HUES6 (cell line): ENCODE data around the gene PGLYRP1.

Experiments used
- H3K27ac ChIP-seq: 2 replicates; pipeline ENCODE4 v1.7.0; 2013; ENCODE audit warnings: low read depth, mild to moderate bottlenecking, low read length, inconsistent platforms
- H3K27me3 ChIP-seq: 2 replicates; pipeline ENCODE4 v1.6.1; 2013; ENCODE audit warnings: low read length; ENCODE audit not compliant: control insufficient read depth, insufficient read depth
- H3K36me3 ChIP-seq: 2 replicates; pipeline ENCODE4 v1.6.1; 2013; ENCODE audit warnings: low read length; ENCODE audit not compliant: control insufficient read depth, insufficient read depth
- H3K4me1 ChIP-seq: 2 replicates; pipeline ENCODE4 v1.6.1; 2013; ENCODE audit warnings: low read length; ENCODE audit not compliant: control insufficient read depth, insufficient read depth
- H3K4me3 ChIP-seq: 2 replicates; pipeline ENCODE4 v1.5.1; 2013; ENCODE audit warnings: low read depth, low read length
- H3K9ac ChIP-seq: one replicate; pipeline ENCODE4 v1.6.1; 2013; ENCODE audit warnings: mild to moderate bottlenecking, low read length
- H3K9me3 ChIP-seq: 2 replicates; pipeline ENCODE4 v1.6.1; 2013; ENCODE audit warnings: low read depth, low read length; ENCODE audit not compliant: control insufficient read depth, insufficient read depth

The PGLYRP1 gene

GRCh38 chr19:45999653-46000121 lies 23.2 kb downstream of the PGLYRP1 start:
- Histone ChIP-seq H3K36me3 (peaks cover 10% of the 10 kb centered on the region), H3K4me1 (peaks cover 5% of the 10 kb centered on the region; the same call in 1 of the 2 replicates), H3K9ac (no peak overlapping the region), H3K27ac (no peak overlapping the region), H3K27me3 (peaks cover 3% of the 10 kb centered on the region; the same call in 1 of the 2 replicates), H3K4me3 (peak overlapping the region; percentile 77), H3K9me3 (no peaks in the 10 kb centered on the region)

DNA sequence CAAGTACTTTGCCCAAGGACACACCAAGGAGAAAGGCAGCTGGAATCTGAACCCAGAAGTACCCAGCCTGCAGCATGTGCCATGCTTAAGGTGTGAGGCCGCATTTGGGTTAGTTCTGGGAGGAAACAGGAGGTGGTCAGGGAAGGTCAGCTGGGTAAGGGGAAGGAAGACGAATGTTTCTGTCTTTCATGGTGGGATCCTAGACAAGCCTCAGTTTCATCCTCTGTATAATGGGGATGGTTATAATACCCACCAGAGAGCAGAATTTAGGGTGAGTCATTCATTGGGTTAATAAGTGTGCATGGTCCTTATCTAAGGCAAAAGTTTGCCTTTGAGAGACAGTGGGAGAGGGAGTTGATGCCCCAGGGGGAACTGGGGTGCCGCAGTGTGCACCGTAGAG lies 24.0 kb downstream of the PGLYRP1 start:
- no peaks in the 10 kb centered on the region for H3K9me3 ChIP-seq
- H3K9ac ChIP-seq, result no peak overlapping the region
- H3K4me3 ChIP-seq, result no peak overlapping the region
- peaks cover 10% of the 10 kb centered on the region for H3K36me3 ChIP-seq
- H3K27me3 ChIP-seq, result peaks cover 3% of the 10 kb centered on the region; the same call in 1 of the 2 replicates
- H3K4me1 ChIP-seq, result peaks cover 5% of the 10 kb centered on the region; the same call in 1 of the 2 replicates
- H3K27ac ChIP-seq, result no peak overlapping the region

- Histone ChIP-seq H3K4me3 (no peak overlapping the region), H3K27me3 (peaks cover 3% of the 10 kb centered on the region; the same call in 1 of the 2 replicates), H3K9ac (no peak overlapping the region), H3K9me3 (no peaks in the 10 kb centered on the region), H3K4me1 (peaks cover 5% of the 10 kb centered on the region; the same call in 1 of the 2 replicates), H3K36me3 (peaks cover 4% of the 10 kb centered on the region), H3K27ac (no peak overlapping the region)
These were observed 25.9 kb downstream of the PGLYRP1 start for GRCh38 chr19:45996933-45997332.

GRCh38 chr19:45995715-45996385 lies 27.0 kb downstream of the PGLYRP1 start:
- peaks cover 5% of the 10 kb centered on the region; the same call in 1 of the 2 replicates for H3K4me1 ChIP-seq
- H3K4me3 ChIP-seq, result peak overlapping the region; percentile 97
- peaks cover 4% of the 10 kb centered on the region for H3K36me3 ChIP-seq
- no peaks in the 10 kb centered on the region for H3K9me3 ChIP-seq
- peaks cover 3% of the 10 kb centered on the region; the same call in 1 of the 2 replicates for H3K27me3 ChIP-seq
- H3K27ac ChIP-seq, result no peak overlapping the region
- H3K9ac ChIP-seq, result peak overlapping the region; percentile 77

DNA sequence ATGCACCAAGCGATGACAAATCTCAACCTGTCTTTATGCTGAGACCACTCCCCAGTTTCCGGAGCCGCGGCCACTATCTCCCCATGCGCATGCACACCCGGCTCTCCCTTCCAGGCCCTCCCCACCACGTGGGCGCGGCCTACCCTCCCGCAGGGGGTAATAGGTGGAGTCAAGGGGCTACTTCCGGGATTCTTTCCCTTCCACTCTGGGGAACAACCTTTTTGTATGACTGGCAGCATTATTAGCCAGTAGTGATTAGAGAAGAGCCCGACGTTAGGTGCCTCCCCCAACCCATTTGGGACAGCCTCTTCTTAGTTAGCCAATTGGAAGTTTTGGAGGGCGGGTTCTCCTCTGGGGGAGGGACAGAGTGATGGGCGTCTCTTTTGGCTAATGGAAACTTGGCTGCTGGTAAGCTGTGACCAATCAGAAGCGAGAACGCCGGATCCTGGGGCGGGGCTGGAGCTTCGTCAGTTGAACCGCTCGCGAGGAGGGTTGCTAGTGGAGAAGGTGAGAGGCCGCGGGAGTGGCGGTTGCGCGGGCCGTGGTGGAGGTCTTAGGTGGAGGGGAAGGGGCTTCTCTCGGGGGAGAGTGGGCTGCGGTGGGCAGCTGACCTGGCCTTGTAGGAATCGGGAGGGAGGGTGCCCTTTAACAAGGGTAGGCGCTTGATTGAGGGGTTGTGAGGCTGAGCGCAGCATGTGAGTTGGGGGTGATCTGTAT lies 27.7 kb downstream of the PGLYRP1 start, which contains the start of gene CCDC61:
CCDC61 (plus strand) TSS at position 470 of the 717 bp plus-strand sequence. CDS start 7,552 bp downstream, outside the sequence.
- H3K27me3 ChIP-seq, result no peaks in the 10 kb centered on the region; the same call in 1 of the 2 replicates
- H3K9me3 ChIP-seq, result no peaks in the 10 kb centered on the region
- H3K9ac ChIP-seq, result peak within 1 kb of the TSS; percentile 77
- peaks cover 5% of the 10 kb centered on the region; the same call in 1 of the 2 replicates for H3K4me1 ChIP-seq
- peak within 1 kb of the TSS; percentile 97 for H3K4me3 ChIP-seq
- no peak within 1 kb of the TSS for H3K27ac ChIP-seq
- peaks cover 4% of the 10 kb centered on the region for H3K36me3 ChIP-seq

- H3K9ac ChIP-seq, result no peak overlapping the region
- no peak overlapping the region for H3K27ac ChIP-seq
- H3K27me3 ChIP-seq, result no peaks in the 10 kb centered on the region; the same call in 1 of the 2 replicates
These were observed 28.3 kb downstream of the PGLYRP1 start for GRCh38 chr19:45994456-45994997.

DNA sequence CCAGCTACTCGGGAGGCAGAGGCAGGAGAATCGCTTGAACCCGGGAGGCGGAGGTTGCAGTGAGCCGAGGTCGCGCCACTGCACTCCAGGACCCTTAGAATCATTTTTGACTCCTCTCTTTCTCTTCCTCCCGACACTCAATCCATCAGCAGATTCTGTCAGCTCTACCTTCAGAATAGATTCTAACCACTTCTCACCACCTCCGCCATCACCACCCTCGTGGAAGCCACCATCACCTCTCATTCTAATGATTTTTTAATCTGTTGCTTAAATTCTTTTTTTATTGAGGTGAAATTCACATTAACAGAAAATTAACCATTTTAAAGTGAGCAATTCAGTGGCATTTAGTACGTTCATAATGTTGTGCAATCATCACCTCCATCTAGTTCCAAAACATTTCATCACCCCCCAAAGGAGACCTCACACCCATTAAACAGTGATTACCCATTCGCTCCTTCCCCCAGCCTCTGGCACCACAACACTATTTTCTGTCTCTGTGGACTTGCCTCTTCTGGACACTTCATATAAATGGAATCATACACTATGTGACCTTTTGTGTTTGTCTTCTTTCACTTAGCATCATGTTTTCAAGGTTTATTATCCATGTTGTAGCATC lies 32.6 kb downstream of the PGLYRP1 start:
- Histone ChIP-seq H3K4me1 (no peaks in the 10 kb centered on the region), H3K27me3 (no peaks in the 10 kb centered on the region; the same call in 1 of the 2 replicates), H3K9me3 (no peaks in the 10 kb centered on the region), H3K27ac (no peak overlapping the region), H3K4me3 (no peak overlapping the region), H3K9ac (no peak overlapping the region), H3K36me3 (no peaks in the 10 kb centered on the region)

More at GRCh38 chr19:45994456-45994997, 28.3 kb downstream of the PGLYRP1 start:
- H3K36me3 ChIP-seq, result peaks cover 4% of the 10 kb centered on the region
- H3K9me3 ChIP-seq, result no peaks in the 10 kb centered on the region
- peaks cover 5% of the 10 kb centered on the region; the same call in 1 of the 2 replicates for H3K4me1 ChIP-seq
- peak overlapping the region; percentile 62 for H3K4me3 ChIP-seq

DNA sequence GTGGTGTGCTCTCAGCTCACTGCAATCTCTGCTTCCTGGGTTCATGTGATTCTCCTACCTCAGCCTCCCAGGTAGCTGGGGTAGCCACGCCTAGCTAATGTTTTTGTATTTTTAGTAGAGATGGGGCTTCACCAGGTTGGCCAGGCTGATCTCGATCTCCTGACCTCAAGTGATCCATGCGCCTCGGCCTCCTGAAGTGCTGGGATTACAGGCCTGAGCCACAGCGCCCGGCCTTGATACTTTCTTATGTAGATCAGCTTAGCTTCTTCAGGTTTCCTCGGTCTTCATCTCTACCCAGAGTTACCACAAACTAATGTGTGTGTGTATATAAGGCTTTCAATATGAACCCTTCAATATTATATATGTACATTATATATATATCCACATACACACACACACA lies 37.5 kb downstream of the PGLYRP1 start:
- no peak overlapping the region for H3K9ac ChIP-seq
- H3K36me3 ChIP-seq, result no peaks in the 10 kb centered on the region
- H3K27me3 ChIP-seq, result no peaks in the 10 kb centered on the region; the same call in 1 of the 2 replicates
- H3K9me3 ChIP-seq, result no peaks in the 10 kb centered on the region
- H3K27ac ChIP-seq, result no peak overlapping the region
- peaks cover 6% of the 10 kb centered on the region for H3K4me1 ChIP-seq
- no peak overlapping the region for H3K4me3 ChIP-seq

DNA sequence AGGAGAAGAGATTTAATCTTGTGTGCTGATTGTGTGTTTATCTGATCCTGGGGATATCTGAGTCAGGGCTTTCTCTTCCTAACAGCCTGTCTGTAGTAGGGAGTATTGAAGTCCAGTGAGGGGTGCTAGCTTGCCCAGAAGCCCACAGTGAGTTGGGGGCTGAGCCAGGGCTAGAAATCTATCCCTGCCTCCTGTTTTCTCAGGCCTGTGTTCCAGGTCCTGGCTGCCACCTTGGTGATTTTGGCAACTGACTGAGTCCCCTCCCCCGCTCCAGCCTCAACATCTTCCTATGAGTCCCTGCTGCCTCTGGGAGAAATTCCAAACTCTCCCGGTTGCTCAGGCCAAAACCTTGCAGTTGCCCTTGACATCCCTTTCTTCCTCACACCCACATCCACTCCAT lies 41.5 kb downstream of the PGLYRP1 start:
- Histone ChIP-seq H3K9me3 (no peaks in the 10 kb centered on the region), H3K27me3 (peaks cover 6% of the 10 kb centered on the region; the same call in 1 of the 2 replicates), H3K36me3 (no peaks in the 10 kb centered on the region), H3K27ac (no peak overlapping the region), H3K9ac (no peak overlapping the region), H3K4me1 (peaks cover 6% of the 10 kb centered on the region), H3K4me3 (no peak overlapping the region)

DNA sequence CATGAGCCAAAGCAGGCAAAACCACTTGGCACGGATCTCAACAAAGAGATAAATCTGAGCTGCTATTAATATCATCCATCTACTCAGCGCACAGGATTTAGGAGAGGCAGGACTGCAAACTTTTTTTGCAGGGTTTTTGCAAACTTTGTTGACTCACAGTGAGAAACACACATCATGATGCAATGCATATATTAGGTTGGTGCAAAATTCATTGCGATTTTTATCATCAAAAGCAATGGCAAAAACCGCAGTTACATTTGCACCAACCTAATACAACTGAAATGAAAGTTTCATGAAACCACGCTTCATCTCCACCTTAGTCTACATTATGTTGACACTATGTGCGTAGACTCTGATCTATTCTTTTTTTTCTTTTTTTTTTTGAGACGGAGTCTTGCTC lies 44.7 kb downstream of the PGLYRP1 start:
- H3K4me3 ChIP-seq, result no peak overlapping the region
- no peaks in the 10 kb centered on the region for H3K36me3 ChIP-seq
- no peak overlapping the region for H3K9ac ChIP-seq
- H3K4me1 ChIP-seq, result peaks cover 15% of the 10 kb centered on the region
- peaks cover 27% of the 10 kb centered on the region; the same call in 1 of the 2 replicates for H3K27me3 ChIP-seq
- H3K9me3 ChIP-seq, result no peaks in the 10 kb centered on the region
- H3K27ac ChIP-seq, result no peak overlapping the region
